Glutamatergic neuron (in vitro differentiated cells): ENCODE data around the gene SERINC2. TPM values are rescaled to one million over a fixed set of nuclear protein-coding genes. Genes with fewer than 3 reads are reported as not detected.

Experiments used
- DNase-seq: peaks from one replicate; pipeline ENCODE4 v3.0.0; 2022
- H3K27ac Mint-ChIP-seq: one replicate; pipeline ENCODE4 v1.8.0; 2020; ENCODE audit warnings: mild to moderate bottlenecking, mixed read lengths, inconsistent platforms; ENCODE audit not compliant: unreplicated experiment
- H3K27me3 Mint-ChIP-seq: one replicate; pipeline ENCODE4 v1.8.0; 2020; ENCODE audit warnings: mild to moderate bottlenecking, moderate library complexity, mixed read lengths, inconsistent platforms; ENCODE audit not compliant: unreplicated experiment
- H3K36me3 Mint-ChIP-seq: one replicate; pipeline ENCODE4 v1.8.0; 2020; ENCODE audit warnings: mild to moderate bottlenecking, mixed read lengths, inconsistent platforms; ENCODE audit not compliant: unreplicated experiment
- H3K4me1 Mint-ChIP-seq: one replicate; pipeline ENCODE4 v1.8.0; 2020; ENCODE audit warnings: mild to moderate bottlenecking, low read depth, mixed read lengths, inconsistent platforms; ENCODE audit not compliant: unreplicated experiment
- H3K4me3 Mint-ChIP-seq: one replicate; pipeline ENCODE4 v1.8.0; 2020; ENCODE audit warnings: mild to moderate bottlenecking, mixed read lengths, inconsistent platforms; ENCODE audit not compliant: unreplicated experiment
- H3K9me3 Mint-ChIP-seq: one replicate; pipeline ENCODE4 v1.8.0; 2020; ENCODE audit warnings: mild to moderate bottlenecking, moderate library complexity, mixed read lengths, inconsistent platforms; ENCODE audit not compliant: unreplicated experiment
- CTCF ChIP-seq: fragments of 200-600 bp; sonication (generic); IDR thresholded peaks from one replicate; pipeline ENCODE4 v1.5.0; 2021; ENCODE audit not compliant: partially characterized antibody, unreplicated experiment
- total RNA-seq: library from RNA; stranded (reverse); fragmentation: NEBNext Ultra II Directional; extraction: Animal tissue kit (Norgen Biotek cat#: 25700); gene quantifications from one replicate; pipeline ENCODE4 v1.2.1, GENCODE V29; 2021; ENCODE audit not compliant: unreplicated experiment

Gene SERINC2
- total RNA-seq, 1 donor from 2014 or later: 36.4 TPM

GRCh38 chr1:31397360-31398095, 15.5 kb upstream of the SERINC2 start:
- Mint-ChIP-seq H3K4me1 (peaks cover 12% of the 10 kb centered on the region), H3K9me3 (peaks cover 4% of the 10 kb centered on the region), H3K4me3 (no peak overlapping the region), H3K27me3 (peaks cover 1% of the 10 kb centered on the region), H3K27ac (no peak overlapping the region), H3K36me3 (no peaks in the 10 kb centered on the region)
- no peak for DNase-seq
- no peak for TF ChIP-seq CTCF

- Mint-ChIP-seq H3K36me3 (no peaks in the 10 kb centered on the region), H3K9me3 (peaks cover 4% of the 10 kb centered on the region), H3K27ac (no peak overlapping the region), H3K4me3 (no peak overlapping the region), H3K4me1 (peaks cover 7% of the 10 kb centered on the region), H3K27me3 (peaks cover 1% of the 10 kb centered on the region)
- no peak for TF ChIP-seq CTCF
- no peak for DNase-seq
These were observed 14.8 kb upstream of the SERINC2 start for GRCh38 chr1:31398246-31398645.

- no peak for TF ChIP-seq CTCF
- Mint-ChIP-seq H3K4me1 (peaks cover 5% of the 10 kb centered on the region), H3K4me3 (no peak overlapping the region), H3K9me3 (peaks cover 4% of the 10 kb centered on the region), H3K36me3 (peaks cover 1% of the 10 kb centered on the region), H3K27ac (no peak overlapping the region), H3K27me3 (peaks cover 2% of the 10 kb centered on the region)
- no peak for DNase-seq
These were observed 13.0 kb upstream of the SERINC2 start for GRCh38 chr1:31399976-31400375.

- peaks cover 3% of the 10 kb centered on the region for H3K27me3 Mint-ChIP-seq
- no peak overlapping the region for H3K27ac Mint-ChIP-seq
- DNase-seq: no peak
- peaks cover 4% of the 10 kb centered on the region for H3K36me3 Mint-ChIP-seq
- no peak overlapping the region for H3K4me3 Mint-ChIP-seq
- H3K4me1 Mint-ChIP-seq: peaks cover 5% of the 10 kb centered on the region
- TF ChIP-seq CTCF: no peak
- peaks cover 3% of the 10 kb centered on the region for H3K9me3 Mint-ChIP-seq
These were observed 12.6 kb upstream of the SERINC2 start for GRCh38 chr1:31400393-31400792.

GRCh38 chr1:31401241-31401640, 11.8 kb upstream of the SERINC2 start:
- Mint-ChIP-seq H3K9me3 (peaks cover 2% of the 10 kb centered on the region), H3K36me3 (peaks cover 4% of the 10 kb centered on the region), H3K27ac (no peak overlapping the region), H3K27me3 (peaks cover 3% of the 10 kb centered on the region), H3K4me3 (no peak overlapping the region), H3K4me1 (peaks cover 5% of the 10 kb centered on the region)
- no peak for TF ChIP-seq CTCF
- DNase-seq: no peak
